HepG2 (cell line): ENCODE results near the gene IL12A. TPM values are rescaled to one million over a fixed set of nuclear protein-coding genes. Genes with fewer than 3 reads are reported as not detected.

Experiments used
- ARID5B ChIP-seq: IDR thresholded peaks from 2 replicates; pipeline ENCODE4 v1.4.0; 2020; ENCODE audit warnings: mild to moderate bottlenecking, missing genetic modification reagents
- ATF7 ChIP-seq, 2 experiments: fragments of 450-650 bp in 1 of 2; sonication (generic) in 1 of 2; formaldehyde crosslinking in 1 of 2; IDR thresholded peaks; 2 replicates each; pipeline versions ENCODE4 v1.4.0 to v1.6.1; 2016 to 2020; ENCODE audit warnings: antibody characterized with exemption in 1 of 2, mild to moderate bottlenecking in 1 of 2, missing genetic modification reagents in 1 of 2
- CREB3 ChIP-seq: sonication (generic); formaldehyde crosslinking; IDR thresholded peaks from 2 replicates; pipeline ENCODE4 v1.5.0; 2020; ENCODE audit warnings: missing genetic modification reagents
- EEA1 ChIP-seq: sonication (generic); formaldehyde crosslinking; IDR thresholded peaks from 2 replicates; pipeline ENCODE4 v1.5.1; 2020; ENCODE audit warnings: mild to moderate bottlenecking, missing genetic modification reagents, borderline replicate concordance
- EP300 ChIP-seq, 3 experiments: sonication (generic) in 1 of 3; formaldehyde crosslinking in 1 of 3; IDR thresholded peaks; 2 replicates each; pipeline versions ENCODE4 v1.5.1 to v1.6.1; 2011 to 2020; ENCODE audit warnings: low read depth in 2 of 3, low read length in 2 of 3, borderline replicate concordance in 1 of 3, improper control_type of control experiment in 1 of 3, mild to moderate bottlenecking in 1 of 3, missing genetic modification reagents in 1 of 3, moderate library complexity in 1 of 3
- GATAD2A ChIP-seq: IDR thresholded peaks from 2 replicates; pipeline ENCODE4 v1.6.1; 2016
- HDAC6 ChIP-seq: fragments of 200-600 bp; sonication (generic); IDR thresholded peaks from 2 replicates; pipeline ENCODE4 v1.7.0; 2017; ENCODE audit warnings: mild to moderate bottlenecking, antibody characterized with exemption, low read length, low read depth
- KDM2A ChIP-seq: sonication (generic); formaldehyde crosslinking; IDR thresholded peaks from 2 replicates; pipeline ENCODE4 v1.4.0; 2020; ENCODE audit warnings: low read depth, missing genetic modification reagents, borderline replicate concordance
- KLF11 ChIP-seq: IDR thresholded peaks from 2 replicates; pipeline ENCODE4 v1.6.1; 2016; ENCODE audit warnings: missing compliant biosample characterization
- KLF16 ChIP-seq, 2 experiments: sonication (generic) in 1 of 2; formaldehyde crosslinking in 1 of 2; IDR thresholded peaks; 2 replicates each; pipeline versions ENCODE4 v1.6.1 to v1.8.0; 2016 to 2023; ENCODE audit warnings: missing genetic modification reagents in 2 of 2, missing compliant biosample characterization in 1 of 2
- KLF6 ChIP-seq: IDR thresholded peaks from 2 replicates; pipeline ENCODE4 v1.8.0; 2016; ENCODE audit warnings: missing biosample characterization, missing genetic modification reagents
- MEF2D ChIP-seq: sonication (generic); formaldehyde crosslinking; IDR thresholded peaks from 2 replicates; pipeline ENCODE4 v1.5.1; 2020; ENCODE audit warnings: mild to moderate bottlenecking, missing genetic modification reagents
- POGZ ChIP-seq: sonication (generic); formaldehyde crosslinking; IDR thresholded peaks from 2 replicates; pipeline ENCODE4 v1.4.0; 2020; ENCODE audit warnings: mild to moderate bottlenecking, missing genetic modification reagents
- SAP130 ChIP-seq: IDR thresholded peaks from 2 replicates; pipeline ENCODE4 v1.6.1; 2016; ENCODE audit warnings: low read depth
- TGIF2 ChIP-seq: IDR thresholded peaks from 2 replicates; pipeline ENCODE4 v1.6.1; 2016; ENCODE audit warnings: control low read depth, missing compliant biosample characterization
- ZBTB33 ChIP-seq: sonication (generic); formaldehyde crosslinking; IDR thresholded peaks from 2 replicates; pipeline ENCODE4 v1.4.0; 2020; ENCODE audit warnings: missing genetic modification reagents
- ZFY ChIP-seq: sonication (generic); formaldehyde crosslinking; IDR thresholded peaks from 2 replicates; pipeline ENCODE4 v1.4.0; 2020; ENCODE audit warnings: missing genetic modification reagents
- ZNF234 ChIP-seq: sonication (generic); formaldehyde crosslinking; conservative IDR thresholded peaks from 2 replicates; pipeline ENCODE4 v1.5.1; 2020; ENCODE audit warnings: mild to moderate bottlenecking, missing genetic modification reagents
- ZNF75D ChIP-seq: sonication (generic); formaldehyde crosslinking; IDR thresholded peaks from 2 replicates; pipeline ENCODE4 v1.8.1; 2023; ENCODE audit warnings: missing genetic modification reagents, mild to moderate bottlenecking, borderline replicate concordance
- ZNF772 ChIP-seq: sonication (generic); formaldehyde crosslinking; IDR thresholded peaks from 2 replicates; pipeline ENCODE4 v1.5.0; 2020; ENCODE audit warnings: mild to moderate bottlenecking, missing genetic modification reagents
- ZNF782 ChIP-seq: sonication (generic); formaldehyde crosslinking; IDR thresholded peaks from 2 replicates; pipeline ENCODE4 v1.4.0; 2020; ENCODE audit warnings: missing genetic modification reagents, mild to moderate bottlenecking, borderline replicate concordance
- ZUFSP ChIP-seq: sonication (generic); formaldehyde crosslinking; IDR thresholded peaks from 2 replicates; pipeline ENCODE4 v1.9.0; 2021; ENCODE audit warnings: missing genetic modification reagents, mild to moderate bottlenecking, borderline replicate concordance
- polyA plus RNA-seq, 8 experiments: library from polyadenylated mRNA; depleted of rRNA in 3 of 8; stranded (reverse) in 7 of 8; unstranded in 1 of 8; fragments of >200 nt; fragmentation: Illumina TruSeq in 4 of 8; extraction: Trizol in 4 of 8; gene quantifications; 2 replicates each; pipeline versions ENCODE4 v1.2.1 to v1.2.3, GENCODE V29; 2011 to 2016; ENCODE audit warnings: low read depth in 4 of 8, missing spikeins in 1 of 8, mixed read lengths in 1 of 8; ENCODE audit not compliant: insufficient read depth in 1 of 8
- total RNA-seq, 5 experiments: library from RNA; depleted of rRNA; stranded (reverse); fragments of >200 nt; fragmentation: Illumina TruSeq; extraction: Trizol; gene quantifications; 2 replicates each; pipeline ENCODE4 v1.2.3, GENCODE V29; 2016; ENCODE audit warnings: low read depth in 1 of 5

Gene IL12A
- total and polyA plus RNA-seq, 2 of the 13 experiments (the other 11 are each of a cell fraction or from before 2014, with no cell fraction given): 0.36 to 1.1 TPM

GRCh38 chr3:159977295-159977694 lies 11.3 kb upstream of the IL12A start (continued):
- TF ChIP-seq ZNF234 (CRISPR knock-in tag): no peak
- TF ChIP-seq ARID5B (CRISPR knock-in tag): peak; percentile 58
- TF ChIP-seq MEF2D: no peak
- TF ChIP-seq KLF11 (CRISPR knock-in tag): no peak
- no peak for TF ChIP-seq ZNF75D (CRISPR knock-in tag)
- peak; percentile 12; the same call in 1 of the 2 replicates for TF ChIP-seq ZBTB33 (CRISPR knock-in tag)
- TF ChIP-seq GATAD2A (CRISPR knock-in tag): peak; percentile 88
- 0 out of 4 replicates have a peak, but pooled peaks of 1 of the 2 experiments have one; percentile 36 for TF ChIP-seq KLF16 (CRISPR knock-in tag; IDR thresholded peaks at IDR 0.05)
- TF ChIP-seq ZNF782: no peak
- peak; percentile 28; the same call in 1 of the 2 replicates for TF ChIP-seq SAP130 (CRISPR knock-in tag)
- TF ChIP-seq EEA1: no peak
- TF ChIP-seq ZUFSP: no peak
- no peak for TF ChIP-seq ZFY
- peak in 1 of 2 experiments; percentile 38; a peak in 1 of 4 replicates for TF ChIP-seq EP300 (IDR thresholded peaks at IDR 0.05; ENCODE audit: low read depth in 2 of 2, low read length in 2 of 2)
- no peak for TF ChIP-seq EP300 (CRISPR knock-in tag; IDR thresholded peaks at IDR 0.05; ENCODE audit: borderline replicate concordance)
- TF ChIP-seq KLF6 (CRISPR knock-in tag): 0 out of 2 replicates have a peak, but pooled peaks have one; percentile 35
- no peak for TF ChIP-seq HDAC6
- TF ChIP-seq CREB3 (CRISPR knock-in tag): no peak
- no peak for TF ChIP-seq ATF7 (IDR thresholded peaks at IDR 0.05)
- no peak for TF ChIP-seq ATF7 (CRISPR knock-in tag; IDR thresholded peaks at IDR 0.05)
- TF ChIP-seq TGIF2 (CRISPR knock-in tag): no peak
- no peak for TF ChIP-seq POGZ
- TF ChIP-seq KDM2A: no peak
- TF ChIP-seq ZNF772: no peak
